Suprapubic skin (tissue), 4 donors: ENCODE data around the gene HYOU1. TPM values are rescaled to one million over a fixed set of nuclear protein-coding genes. Genes with fewer than 3 reads are reported as not detected.

Experiments used
- DNase-seq, 2 donors: peaks; one replicate each; pipeline ENCODE4 v3.0.0-alpha.2; 2019; ENCODE audit warnings: low spot score in 2 of 2
- H3K27ac ChIP-seq: fragments of 200-600 bp; sonication (generic); one replicate; pipeline ENCODE4 v1.5.1; 2019
- H3K27me3 ChIP-seq: fragments of 200-600 bp; sonication (generic); one replicate; pipeline ENCODE4 v1.5.1; 2019
- H3K36me3 ChIP-seq: fragments of 200-600 bp; sonication (generic); one replicate; pipeline ENCODE4 v1.5.1; 2019
- H3K4me1 ChIP-seq: fragments of 200-600 bp; sonication (generic); one replicate; pipeline ENCODE4 v1.5.1; 2019
- H3K4me3 ChIP-seq: fragments of 200-600 bp; sonication (generic); one replicate; pipeline ENCODE4 v1.5.1; 2019; ENCODE audit warnings: mild to moderate bottlenecking
- H3K9me3 ChIP-seq: fragments of 200-600 bp; sonication (generic); one replicate; pipeline ENCODE4 v1.5.1; 2019
- EP300 ChIP-seq: sonication (generic); formaldehyde crosslinking; IDR thresholded peaks from one replicate; pipeline ENCODE4 v1.6.1; 2017; ENCODE audit warnings: antibody characterized with exemption
- POLR2A ChIP-seq, 2 donors: fragments of 450-650 bp; IDR thresholded peaks; one replicate each; pipeline ENCODE4 v1.6.1; 2017; ENCODE audit warnings: antibody characterized with exemption in 2 of 2, mild to moderate bottlenecking in 2 of 2, moderate library complexity in 2 of 2
- POLR2AphosphoS5 ChIP-seq, 3 donors: sonication (generic); formaldehyde crosslinking; IDR thresholded peaks; one replicate each; pipeline ENCODE4 v1.6.1; 2017; ENCODE audit warnings: antibody characterized with exemption in 3 of 3
- WGBS: methylation state at CpG from one replicate; pipeline ENCODE4 v1.1.5; 2018; 5-methylcytosine and 5-hydroxymethylcytosine counted together
- total RNA-seq, 4 donors: library from RNA; depleted of rRNA; stranded (reverse); fragments of >200 nt; gene quantifications; one replicate each; pipeline ENCODE4 v1.1.0, GENCODE V29; 2016
- TF ChIP-seq, protein P1 (sequence below), 2 donors: fragments of 200-600 bp in 1 of 2; fragments of 450-650 bp in 1 of 2; sonication (generic) in 1 of 2; IDR thresholded peaks; one replicate each; pipeline ENCODE4 v1.5.1; 2016 to 2019; ENCODE audit warnings: antibody characterized with exemption in 2 of 2, mild to moderate bottlenecking in 1 of 2, moderate library complexity in 1 of 2

HYOU1 gene
- total RNA-seq, 4 donors from 2014 or later: 26.2 to 50.7 (median 46.2) TPM

DNA sequence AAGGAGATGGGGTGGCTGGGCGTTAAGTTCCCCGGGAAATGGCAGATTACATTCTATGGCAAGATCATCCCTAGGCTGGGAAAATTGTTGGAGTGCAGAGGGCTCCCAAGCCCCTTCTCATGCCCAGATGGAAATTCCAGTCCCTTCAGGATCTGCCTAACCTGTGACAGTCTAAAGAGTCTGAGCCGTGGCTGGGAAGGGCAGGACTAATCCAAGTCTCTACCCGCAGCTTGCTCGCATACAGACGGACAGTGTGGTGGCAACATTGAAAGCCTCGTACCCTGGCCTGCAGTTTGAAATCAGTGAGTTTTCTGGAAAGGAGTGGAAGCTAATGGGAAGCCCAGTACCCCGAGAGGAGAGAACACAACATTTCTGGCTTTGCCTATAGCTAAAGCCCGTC, 31.4 kb upstream of the HYOU1 start:
- H3K36me3 ChIP-seq: peaks cover 3% of the 10 kb centered on the region
- no peaks in the 10 kb centered on the region for H3K9me3 ChIP-seq
- no peak for TF ChIP-seq POLR2AphosphoS5 (IDR thresholded peaks at IDR 0.05)
- no peak for TF ChIP-seq EP300
- TF ChIP-seq POLR2A (IDR thresholded peaks at IDR 0.05): no peak
- TF ChIP-seq, protein P1, sequence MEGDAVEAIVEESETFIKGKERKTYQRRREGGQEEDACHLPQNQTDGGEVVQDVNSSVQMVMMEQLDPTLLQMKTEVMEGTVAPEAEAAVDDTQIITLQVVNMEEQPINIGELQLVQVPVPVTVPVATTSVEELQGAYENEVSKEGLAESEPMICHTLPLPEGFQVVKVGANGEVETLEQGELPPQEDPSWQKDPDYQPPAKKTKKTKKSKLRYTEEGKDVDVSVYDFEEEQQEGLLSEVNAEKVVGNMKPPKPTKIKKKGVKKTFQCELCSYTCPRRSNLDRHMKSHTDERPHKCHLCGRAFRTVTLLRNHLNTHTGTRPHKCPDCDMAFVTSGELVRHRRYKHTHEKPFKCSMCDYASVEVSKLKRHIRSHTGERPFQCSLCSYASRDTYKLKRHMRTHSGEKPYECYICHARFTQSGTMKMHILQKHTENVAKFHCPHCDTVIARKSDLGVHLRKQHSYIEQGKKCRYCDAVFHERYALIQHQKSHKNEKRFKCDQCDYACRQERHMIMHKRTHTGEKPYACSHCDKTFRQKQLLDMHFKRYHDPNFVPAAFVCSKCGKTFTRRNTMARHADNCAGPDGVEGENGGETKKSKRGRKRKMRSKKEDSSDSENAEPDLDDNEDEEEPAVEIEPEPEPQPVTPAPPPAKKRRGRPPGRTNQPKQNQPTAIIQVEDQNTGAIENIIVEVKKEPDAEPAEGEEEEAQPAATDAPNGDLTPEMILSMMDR (IDR thresholded peaks at IDR 0.05): no peak
- DNase-seq: no peak
- peaks cover 31% of the 10 kb centered on the region for H3K4me1 ChIP-seq
- H3K27me3 ChIP-seq: no peaks in the 10 kb centered on the region
- H3K4me3 ChIP-seq: no peak overlapping the region
- WGBS: 92% methylated on average over 9 of the region's 9 CpGs
- H3K27ac ChIP-seq: no peak overlapping the region

- 93% methylated on average over 2 of the region's 2 CpGs for WGBS
- Histone ChIP-seq H3K4me3 (no peak overlapping the region), H3K27me3 (no peaks in the 10 kb centered on the region), H3K27ac (no peak overlapping the region), H3K4me1 (peaks cover 25% of the 10 kb centered on the region), H3K36me3 (peaks cover 3% of the 10 kb centered on the region), H3K9me3 (no peaks in the 10 kb centered on the region)
- TF ChIP-seq POLR2AphosphoS5 (IDR thresholded peaks at IDR 0.05) (no peak), POLR2A (IDR thresholded peaks at IDR 0.05) (no peak), EP300 (no peak)
- TF ChIP-seq, protein P1 (IDR thresholded peaks at IDR 0.05): no peak
- no peak for DNase-seq
Measured at GRCh38 chr11:119087747-119088241, 30.8 kb upstream of the HYOU1 start.

DNA sequence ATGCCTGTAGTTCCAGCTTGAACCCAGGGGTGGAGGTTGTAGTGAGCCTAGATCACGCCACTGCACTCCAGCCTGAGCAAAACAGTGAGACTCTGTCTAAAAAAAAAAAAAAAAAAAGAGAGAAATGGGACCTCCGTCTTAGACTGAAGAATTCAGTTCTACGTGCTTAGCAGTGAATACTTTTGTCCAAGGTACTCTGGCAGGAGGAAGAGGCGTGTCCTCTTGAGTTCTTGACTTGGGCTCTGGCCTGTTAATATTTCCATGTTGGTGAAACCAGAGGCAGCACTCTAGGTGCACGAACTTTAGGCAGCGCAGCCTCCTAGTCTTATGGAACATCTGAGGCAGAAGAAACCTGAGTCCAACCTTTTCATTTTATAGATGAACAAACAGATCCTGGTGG, 30.1 kb upstream of the HYOU1 start:
- TF ChIP-seq, protein P1 (IDR thresholded peaks at IDR 0.05): no peak
- TF ChIP-seq POLR2AphosphoS5 (IDR thresholded peaks at IDR 0.05) (no peak), EP300 (no peak), POLR2A (IDR thresholded peaks at IDR 0.05) (no peak)
- no peak for DNase-seq

GRCh38 chr11:119085437-119085847, 28.4 kb upstream of the HYOU1 start:
- H3K27ac ChIP-seq: peak overlapping the region; percentile 87
- peaks cover 22% of the 10 kb centered on the region for H3K36me3 ChIP-seq
- peak overlapping the region; percentile 66 for H3K4me3 ChIP-seq
- WGBS: 0% methylated on average over 13 of the region's 13 CpGs
- H3K27me3 ChIP-seq: no peaks in the 10 kb centered on the region
- H3K4me1 ChIP-seq: peaks cover 15% of the 10 kb centered on the region
- H3K9me3 ChIP-seq: no peaks in the 10 kb centered on the region
- no peak for DNase-seq
- TF ChIP-seq POLR2A (IDR thresholded peaks at IDR 0.05): no peak
- TF ChIP-seq, protein P1 (IDR thresholded peaks at IDR 0.05): no peak
- no peak for TF ChIP-seq EP300
- TF ChIP-seq POLR2AphosphoS5 (IDR thresholded peaks at IDR 0.05): no peak

More for the DNA sequence above, 30.1 kb upstream of the HYOU1 start:
- peaks cover 7% of the 10 kb centered on the region for H3K36me3 ChIP-seq
- H3K4me3 ChIP-seq: no peak overlapping the region
- no peaks in the 10 kb centered on the region for H3K27me3 ChIP-seq
- H3K9me3 ChIP-seq: no peaks in the 10 kb centered on the region
- H3K4me1 ChIP-seq: peaks cover 19% of the 10 kb centered on the region
- no peak overlapping the region for H3K27ac ChIP-seq
- 81% methylated on average over 6 of the region's 6 CpGs for WGBS

DNA sequence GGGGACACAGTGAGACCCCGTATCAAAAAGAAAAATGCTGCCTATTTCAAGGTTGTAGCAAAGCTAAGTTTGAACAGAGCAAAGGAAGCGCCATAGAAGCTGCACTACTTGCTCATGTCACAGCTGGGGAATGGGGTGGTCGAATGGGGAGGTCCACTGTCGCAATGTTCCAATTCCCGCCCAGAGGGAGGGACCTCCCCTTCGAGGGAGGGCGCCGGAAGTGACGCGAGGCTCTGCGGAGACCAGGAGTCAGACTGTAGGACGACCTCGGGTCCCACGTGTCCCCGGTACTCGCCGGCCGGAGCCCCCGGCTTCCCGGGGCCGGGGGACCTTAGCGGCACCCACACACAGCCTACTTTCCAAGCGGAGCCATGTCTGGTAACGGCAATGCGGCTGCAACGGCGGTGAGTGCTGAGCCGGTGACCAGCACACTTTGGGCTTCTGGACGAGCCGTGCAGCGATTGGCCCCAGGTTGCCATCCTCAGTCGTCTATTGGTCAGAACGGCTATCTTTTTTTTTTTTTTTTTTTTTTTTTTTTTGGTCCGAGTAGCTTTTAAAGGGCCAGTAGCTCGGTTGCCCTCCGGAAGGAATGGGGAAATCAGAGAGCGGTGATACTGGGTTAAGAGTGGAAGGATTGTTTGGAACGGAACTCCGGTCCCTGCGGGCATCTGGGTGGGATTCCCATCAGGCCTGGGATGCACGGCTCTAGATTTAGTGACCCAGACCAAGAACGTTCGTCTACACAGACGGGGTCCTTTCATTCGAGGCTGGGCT, 27.8 kb upstream of the HYOU1 start, which contains the start of gene HMBS:
HMBS (plus strand) TSS at position 219 of the 774 bp plus-strand sequence; CDS start at position 372, 153 bp downstream.
- Histone ChIP-seq H3K4me3 (peak within 1 kb of the TSS; percentile 66), H3K27me3 (no peaks in the 10 kb centered on the region), H3K4me1 (peaks cover 15% of the 10 kb centered on the region), H3K36me3 (peaks cover 28% of the 10 kb centered on the region), H3K27ac (peak within 1 kb of the TSS; percentile 87), H3K9me3 (no peaks in the 10 kb centered on the region)
- WGBS: under 1% methylated on average over 27 of the region's 45 CpGs
- TF ChIP-seq POLR2AphosphoS5 (IDR thresholded peaks at IDR 0.05) (peak in 2 of 3 donors; percentile 23 to 87), POLR2A (IDR thresholded peaks at IDR 0.05) (no peak)
- DNase-seq: peak; percentile 95 to 97
